ENCODE data around the gene GJC2. TPM values are rescaled to one million over a fixed set of nuclear protein-coding genes. Genes with fewer than 3 reads are reported as not detected.

Gene GJC2
- total and polyA plus RNA-seq, 4 donors, result 0.10 to 0.79 (median 0.25) TPM; not detected in 1

DNA sequence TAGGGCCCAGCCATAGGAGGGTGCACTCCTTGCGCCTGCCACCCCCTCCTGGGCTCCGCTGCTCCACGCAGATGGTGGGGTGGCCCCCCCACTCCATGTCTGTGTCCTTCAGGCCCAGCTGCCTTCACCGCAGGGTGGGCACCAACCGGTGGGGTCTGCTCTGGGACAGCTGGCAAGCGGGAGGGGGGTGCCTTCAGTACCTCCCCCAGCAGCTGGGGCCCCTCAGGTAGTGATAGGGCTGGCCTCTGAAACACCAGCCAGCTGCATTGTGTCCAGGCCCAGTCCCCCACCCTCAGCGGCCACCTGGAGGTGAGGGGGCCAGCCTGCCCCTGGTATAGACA is 360 bp downstream of the GJC2 start:
- no peak overlapping the region for H3K4me3 ChIP-seq (ENCODE audit: low read depth in 1 of 3, low read length in 3 of 3)
- H3K9me3 ChIP-seq (ENCODE audit: control insufficient read depth in 4 of 4, low read length in 3 of 4), result no peaks in the 10 kb centered on the region
- peaks cover 0 to 2% (median 0%) of the 10 kb centered on the region in 4 donors for H3K4me1 ChIP-seq (ENCODE audit: control insufficient read depth in 4 of 4, insufficient read depth in 4 of 4, low read length in 3 of 4)
- peaks cover 0 to 24% (median 10%) of the 10 kb centered on the region in 4 donors for H3K36me3 ChIP-seq (ENCODE audit: control insufficient read depth in 4 of 4, insufficient read depth in 3 of 4, low read depth in 1 of 4, low read length in 3 of 4)
- no peak for DNase-seq (ENCODE audit: low spot score)
- H3K27me3 ChIP-seq (ENCODE audit: control insufficient read depth in 4 of 4, insufficient read depth in 4 of 4, low read length in 3 of 4), result no peaks in the 10 kb centered on the region
- peak overlapping the region; percentile 31 to 64 for H3K27ac ChIP-seq (ENCODE audit: low read depth in 1 of 2, low read length in 2 of 2)
- 89% methylated on average over 7 of the region's 7 CpGs for WGBS
- no peak for TF ChIP-seq RAD21 (IDR thresholded peaks at IDR 0.05)
- TF ChIP-seq REST (IDR thresholded peaks at IDR 0.05), result no peak
- TF ChIP-seq JUND (IDR thresholded peaks at IDR 0.05), result no peak
- no peak overlapping the region for H3K9ac ChIP-seq (ENCODE audit: low read depth in 1 of 2, low read length in 2 of 2)

- Histone ChIP-seq H3K36me3 (ENCODE audit: control insufficient read depth in 4 of 4, insufficient read depth in 3 of 4, low read depth in 1 of 4, low read length in 3 of 4) (peaks cover 0 to 20% (median 10%) of the 10 kb centered on the region in 4 donors), H3K9ac (ENCODE audit: low read depth in 1 of 2, low read length in 2 of 2) (no peak overlapping the region), H3K27me3 (ENCODE audit: control insufficient read depth in 4 of 4, insufficient read depth in 4 of 4, low read length in 3 of 4) (no peaks in the 10 kb centered on the region), H3K9me3 (ENCODE audit: control insufficient read depth in 4 of 4, low read length in 3 of 4) (no peaks in the 10 kb centered on the region), H3K27ac (ENCODE audit: low read depth in 1 of 2, low read length in 2 of 2) (peak overlapping the region; percentile 31 to 64), H3K4me1 (ENCODE audit: control insufficient read depth in 4 of 4, insufficient read depth in 4 of 4, low read length in 3 of 4) (peaks cover 0 to 2% (median 0%) of the 10 kb centered on the region in 4 donors), H3K4me3 (ENCODE audit: low read depth in 1 of 3, low read length in 3 of 3) (no peak overlapping the region)
- TF ChIP-seq, protein P1, sequence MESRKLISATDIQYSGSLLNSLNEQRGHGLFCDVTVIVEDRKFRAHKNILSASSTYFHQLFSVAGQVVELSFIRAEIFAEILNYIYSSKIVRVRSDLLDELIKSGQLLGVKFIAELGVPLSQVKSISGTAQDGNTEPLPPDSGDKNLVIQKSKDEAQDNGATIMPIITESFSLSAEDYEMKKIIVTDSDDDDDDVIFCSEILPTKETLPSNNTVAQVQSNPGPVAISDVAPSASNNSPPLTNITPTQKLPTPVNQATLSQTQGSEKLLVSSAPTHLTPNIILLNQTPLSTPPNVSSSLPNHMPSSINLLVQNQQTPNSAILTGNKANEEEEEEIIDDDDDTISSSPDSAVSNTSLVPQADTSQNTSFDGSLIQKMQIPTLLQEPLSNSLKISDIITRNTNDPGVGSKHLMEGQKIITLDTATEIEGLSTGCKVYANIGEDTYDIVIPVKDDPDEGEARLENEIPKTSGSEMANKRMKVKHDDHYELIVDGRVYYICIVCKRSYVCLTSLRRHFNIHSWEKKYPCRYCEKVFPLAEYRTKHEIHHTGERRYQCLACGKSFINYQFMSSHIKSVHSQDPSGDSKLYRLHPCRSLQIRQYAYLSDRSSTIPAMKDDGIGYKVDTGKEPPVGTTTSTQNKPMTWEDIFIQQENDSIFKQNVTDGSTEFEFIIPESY (IDR thresholded peaks at IDR 0.05), result no peak
- TF ChIP-seq, protein P2, sequence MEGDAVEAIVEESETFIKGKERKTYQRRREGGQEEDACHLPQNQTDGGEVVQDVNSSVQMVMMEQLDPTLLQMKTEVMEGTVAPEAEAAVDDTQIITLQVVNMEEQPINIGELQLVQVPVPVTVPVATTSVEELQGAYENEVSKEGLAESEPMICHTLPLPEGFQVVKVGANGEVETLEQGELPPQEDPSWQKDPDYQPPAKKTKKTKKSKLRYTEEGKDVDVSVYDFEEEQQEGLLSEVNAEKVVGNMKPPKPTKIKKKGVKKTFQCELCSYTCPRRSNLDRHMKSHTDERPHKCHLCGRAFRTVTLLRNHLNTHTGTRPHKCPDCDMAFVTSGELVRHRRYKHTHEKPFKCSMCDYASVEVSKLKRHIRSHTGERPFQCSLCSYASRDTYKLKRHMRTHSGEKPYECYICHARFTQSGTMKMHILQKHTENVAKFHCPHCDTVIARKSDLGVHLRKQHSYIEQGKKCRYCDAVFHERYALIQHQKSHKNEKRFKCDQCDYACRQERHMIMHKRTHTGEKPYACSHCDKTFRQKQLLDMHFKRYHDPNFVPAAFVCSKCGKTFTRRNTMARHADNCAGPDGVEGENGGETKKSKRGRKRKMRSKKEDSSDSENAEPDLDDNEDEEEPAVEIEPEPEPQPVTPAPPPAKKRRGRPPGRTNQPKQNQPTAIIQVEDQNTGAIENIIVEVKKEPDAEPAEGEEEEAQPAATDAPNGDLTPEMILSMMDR (IDR thresholded peaks at IDR 0.05; ENCODE audit: low read depth, low read length, missing input control), result no peak
- TF ChIP-seq NR2F2 (IDR thresholded peaks at IDR 0.05), result no peak
- TF ChIP-seq HNF4A (conservative IDR thresholded peaks at IDR 0.05), result no peak
- no peak for TF ChIP-seq EGR1 (IDR thresholded peaks at IDR 0.05; ENCODE audit: low read depth in 2 of 2)
- no peak for TF ChIP-seq JUND (IDR thresholded peaks at IDR 0.05)
- TF ChIP-seq YY1 (IDR thresholded peaks at IDR 0.05), result no peak
- no peak for TF ChIP-seq MAX (IDR thresholded peaks at IDR 0.05)
- TF ChIP-seq RAD21 (IDR thresholded peaks at IDR 0.05), result no peak
- no peak for TF ChIP-seq FOXA2 (IDR thresholded peaks at IDR 0.05)
- TF ChIP-seq FOXA1 (IDR thresholded peaks at IDR 0.05), result no peak
- TF ChIP-seq, protein P3, sequence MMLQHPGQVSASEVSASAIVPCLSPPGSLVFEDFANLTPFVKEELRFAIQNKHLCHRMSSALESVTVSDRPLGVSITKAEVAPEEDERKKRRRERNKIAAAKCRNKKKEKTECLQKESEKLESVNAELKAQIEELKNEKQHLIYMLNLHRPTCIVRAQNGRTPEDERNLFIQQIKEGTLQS (IDR thresholded peaks at IDR 0.05), result no peak
- TF ChIP-seq TAF1 (conservative IDR thresholded peaks at IDR 0.05), result no peak
- no peak for TF ChIP-seq REST (IDR thresholded peaks at IDR 0.05)
- no peak for TF ChIP-seq SP1 (IDR thresholded peaks at IDR 0.05)
- no peak for TF ChIP-seq HNF4G (IDR thresholded peaks at IDR 0.05)
- TF ChIP-seq GABPA (IDR thresholded peaks at IDR 0.05 in 1 of 2, conservative IDR thresholded peaks at IDR 0.05 in 1 of 2), result no peak
- DNase-seq (ENCODE audit: low spot score), result no peak
- WGBS, result 80% methylated on average over 17 of the region's 17 CpGs
Observed at GRCh38 chr1:228150461-228151179, 890 bp downstream of the GJC2 start.
